ENCODE measurements around the gene DBT. TPM values are rescaled to one million over a fixed set of nuclear protein-coding genes. Genes with fewer than 3 reads are reported as not detected.
A peak's percentile ranks its signal among the peaks of the same experiment; 100 is the strongest.
"Not testable (repeated sequence)": the region's sequence is repeated elsewhere in the genome, so short reads cannot be mapped to it uniquely, and the experiment has no call there.

Gene DBT
- total RNA-seq, 1 donor from 2014 or later: 25.0 TPM

- not testable (repeated sequence) for ATAC-seq; DNase-seq (ENCODE audit: low spot score)
Measured at GRCh38 chr1:100202703-100203102, 46.9 kb downstream of the DBT start.

- not testable (repeated sequence) for ATAC-seq; DNase-seq (ENCODE audit: low spot score)
Measured at GRCh38 chr1:100200060-100200459, 49.6 kb downstream of the DBT start.

DNA sequence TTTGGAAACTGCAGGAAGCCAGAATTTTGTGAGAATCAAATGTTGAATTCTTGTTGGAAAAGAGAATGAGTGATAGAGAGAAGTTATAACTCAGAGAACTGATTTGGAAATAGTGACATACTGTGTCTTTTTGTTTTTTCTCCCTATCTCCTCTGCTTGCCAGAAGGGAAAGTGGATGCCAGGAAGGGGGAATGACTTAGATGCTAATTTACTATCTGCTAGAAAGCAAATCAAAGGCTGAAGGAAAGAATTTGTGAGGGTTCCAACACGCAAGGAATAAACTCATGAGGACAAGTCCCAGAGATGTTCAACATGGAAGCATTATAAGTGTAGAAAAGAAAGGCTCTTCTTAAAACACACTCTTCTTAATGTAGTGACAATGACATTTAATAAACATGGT is 51.0 kb downstream of the DBT start:
- ATAC-seq (no peak), DNase-seq (ENCODE audit: low spot score) (no peak)

DNA sequence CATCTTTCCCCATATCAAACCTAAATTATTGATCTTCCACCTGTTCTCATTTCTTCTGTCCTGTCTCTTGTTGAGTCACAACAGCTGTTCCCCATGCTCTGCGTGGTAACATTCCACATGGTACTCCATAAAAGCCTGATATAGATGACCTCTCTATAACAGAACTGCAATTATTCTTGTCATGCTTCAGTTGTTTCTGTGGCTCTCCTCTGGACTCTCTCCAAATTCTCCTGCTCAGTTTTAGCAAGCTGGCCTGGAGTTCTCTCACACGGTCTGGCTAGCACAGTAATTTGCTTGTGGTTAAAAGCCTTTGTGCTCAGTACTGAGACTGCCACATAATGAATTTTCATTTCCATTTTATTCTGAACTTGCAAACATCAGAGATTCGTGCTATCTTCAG is 61.0 kb downstream of the DBT start:
- DNase-seq (ENCODE audit: low spot score): no peak
- ATAC-seq: peak; percentile 77

DNA sequence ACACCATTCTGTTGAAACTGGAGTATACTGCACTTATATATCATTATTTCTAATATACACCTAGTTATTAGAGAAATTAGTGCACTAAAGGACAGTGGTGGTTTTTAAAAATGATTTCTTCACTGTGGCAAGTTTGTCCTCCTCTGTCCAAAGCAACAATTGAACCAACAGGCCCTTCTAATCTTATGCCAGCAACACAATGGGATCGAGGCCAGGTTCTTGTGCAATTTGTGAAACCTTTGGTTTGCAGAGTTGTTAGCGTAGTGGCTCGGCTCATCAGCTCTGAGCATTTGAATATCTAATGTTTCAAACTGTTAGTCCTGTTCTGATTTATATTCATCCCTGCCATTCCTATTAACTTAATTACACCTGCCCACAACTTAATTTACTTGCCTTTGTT is 61.7 kb downstream of the DBT start:
- ATAC-seq (peak; percentile 92), DNase-seq (ENCODE audit: low spot score) (peak; percentile 90)

- no peak for DNase-seq (ENCODE audit: low spot score)
- no peak for ATAC-seq
Measured at GRCh38 chr1:100184536-100184935, 65.1 kb downstream of the DBT start.

GRCh38 chr1:100183370-100183769 is 66.3 kb downstream of the DBT start:
- DNase-seq (ENCODE audit: low spot score) (no peak), ATAC-seq (no peak)

GRCh38 chr1:100178091-100178490 is 71.5 kb downstream of the DBT start, which contains the start of gene LRRC39:
Gene LRRC39 (minus strand): TSS chr1:100178256. CDS start chr1:100168516, 9,740 bp downstream.
- ATAC-seq (no peak), DNase-seq (ENCODE audit: low spot score) (no peak)

- ATAC-seq (no peak), DNase-seq (ENCODE audit: low spot score) (no peak)
Measured at GRCh38 chr1:100177295-100178041, 72.2 kb downstream of the DBT start.

DNA sequence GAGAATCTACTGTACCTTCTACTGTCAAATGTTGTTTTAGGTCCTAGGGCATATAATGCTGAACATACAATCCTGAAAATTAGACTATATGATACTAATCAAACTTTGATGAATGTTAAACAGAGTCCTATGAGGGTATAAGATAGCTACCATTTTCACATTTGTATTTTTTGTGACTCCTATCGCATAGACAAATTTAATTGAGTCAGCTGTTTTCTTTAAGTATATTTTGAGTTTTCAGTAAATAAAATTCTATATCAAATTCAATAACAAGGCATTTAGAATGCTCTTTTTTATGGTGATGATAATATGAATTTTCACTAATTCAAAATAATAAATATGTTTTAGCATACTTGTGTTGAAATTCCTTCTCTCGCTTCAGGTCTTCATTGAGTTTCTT is 81.6 kb downstream of the DBT start:
- DNase-seq (ENCODE audit: low spot score) (no peak), ATAC-seq (no peak)

- no peak for ATAC-seq
Measured at GRCh38 chr1:100164702-100165101, 84.9 kb downstream of the DBT start.

DNA sequence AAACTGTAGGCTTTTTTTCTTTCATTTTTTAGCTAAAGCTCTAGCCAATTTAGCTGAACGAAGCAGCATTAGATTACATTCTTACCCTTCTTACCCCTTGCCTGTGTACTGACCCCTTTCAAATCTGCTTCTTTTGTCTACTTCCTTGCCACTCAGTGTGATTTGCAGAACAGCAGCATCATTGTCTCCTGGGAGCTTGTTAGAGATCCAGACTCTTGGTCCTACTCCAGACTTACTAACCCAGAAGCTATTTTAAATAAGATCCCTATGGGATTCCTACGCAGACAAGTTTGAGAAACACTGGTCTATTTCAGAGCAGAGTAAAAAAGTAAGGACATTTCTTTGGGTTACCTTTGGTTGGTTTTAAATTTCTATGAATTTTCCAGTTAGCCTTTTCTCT is 85.4 kb downstream of the DBT start:
- DNase-seq (ENCODE audit: low spot score): no peak
- ATAC-seq: no peak

More at GRCh38 chr1:100164702-100165101, 84.9 kb downstream of the DBT start:
- no peak for DNase-seq (ENCODE audit: low spot score)

DNA sequence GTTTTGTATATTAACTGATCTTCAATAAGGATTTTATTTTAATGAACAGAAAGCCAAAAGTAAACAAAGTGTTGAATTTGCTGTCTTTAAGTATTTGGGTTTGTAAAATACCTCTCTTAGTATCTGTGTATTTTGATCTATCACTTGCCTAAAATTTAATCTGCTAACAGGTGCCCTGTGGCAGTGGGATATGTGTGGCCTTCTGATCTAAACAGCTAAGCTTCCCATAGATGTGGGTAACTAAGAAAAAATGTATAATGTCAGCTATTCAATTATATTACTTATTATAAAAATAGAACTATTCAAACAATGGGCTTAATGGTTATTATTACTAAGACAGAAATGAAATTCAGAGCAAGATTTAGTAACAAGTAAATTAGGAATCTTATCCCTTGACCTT is 86.8 kb downstream of the DBT start:
- DNase-seq (ENCODE audit: low spot score) (no peak), ATAC-seq (no peak)

- no peak for ATAC-seq
- no peak for DNase-seq (ENCODE audit: low spot score)
Measured at GRCh38 chr1:100152271-100152670, 97.4 kb downstream of the DBT start.

GRCh38 chr1:100151679-100152078 is 98.0 kb downstream of the DBT start:
- ATAC-seq (no peak), DNase-seq (ENCODE audit: low spot score) (no peak)

- DNase-seq (ENCODE audit: low spot score): no peak
Measured at GRCh38 chr1:100147875-100148274, 101.8 kb downstream of the DBT start.

GRCh38 chr1:100146958-100147357 is 102.7 kb downstream of the DBT start:
- no peak for ATAC-seq
- DNase-seq (ENCODE audit: low spot score): no peak

More at GRCh38 chr1:100147875-100148274, 101.8 kb downstream of the DBT start:
- ATAC-seq: no peak

DNA sequence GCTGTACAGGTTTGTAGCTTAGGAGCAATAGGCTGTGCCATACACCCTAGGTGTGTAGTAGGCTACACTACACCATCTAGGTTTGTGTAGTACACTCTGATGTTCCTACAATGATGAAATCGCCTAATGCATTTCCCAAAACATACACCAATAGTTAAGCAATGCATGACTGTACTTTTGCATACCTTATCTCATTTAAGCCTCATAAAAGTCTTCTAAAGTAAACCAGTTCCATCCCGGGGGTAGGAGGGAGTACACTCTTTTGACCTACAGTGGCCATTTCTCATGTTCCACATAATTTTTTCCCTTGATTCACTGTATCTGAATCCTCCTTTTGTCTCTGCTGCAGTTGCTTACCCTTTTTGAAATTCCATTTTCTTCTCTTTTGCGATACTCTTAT is 104.5 kb downstream of the DBT start:
- ATAC-seq: no peak
- no peak for DNase-seq (ENCODE audit: low spot score)

- no peak for ATAC-seq
- no peak for DNase-seq (ENCODE audit: low spot score)
Measured at GRCh38 chr1:100142343-100142742, 107.3 kb downstream of the DBT start.

DNA sequence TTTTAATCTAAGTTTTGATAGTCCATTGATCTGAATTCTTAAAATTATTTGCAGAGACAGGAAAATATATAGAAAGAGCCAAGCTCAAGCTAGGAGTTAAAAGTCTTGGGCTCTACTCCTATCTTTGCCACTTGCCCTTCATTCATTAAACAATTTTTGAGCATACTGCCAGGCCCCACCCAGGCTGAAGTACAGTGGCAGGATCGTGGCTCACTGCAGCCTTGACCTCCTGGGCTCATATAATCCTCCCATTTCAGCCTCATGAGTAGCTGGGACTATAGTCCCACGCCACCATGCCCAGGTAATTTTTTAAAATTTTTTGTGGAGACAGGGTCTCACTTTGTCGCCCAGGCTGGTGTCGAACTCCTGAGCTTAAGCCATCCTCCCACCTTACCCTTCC is 108.4 kb downstream of the DBT start:
- ATAC-seq (no peak), DNase-seq (ENCODE audit: low spot score) (no peak)

GRCh38 chr1:100137602-100138001 is 112.0 kb downstream of the DBT start:
- no peak for ATAC-seq
- DNase-seq (ENCODE audit: low spot score): no peak
